ENCODE data around the gene KIAA0930.

- TF ChIP-seq CTCF (conservative IDR thresholded peaks at IDR 0.05) = no peak
- TF ChIP-seq EZH2 (IDR thresholded peaks at IDR 0.05; ENCODE audit: low read depth) = no peak
Observed at GRCh38 chr22:45254388-45254787, 13.7 kb upstream of the KIAA0930 start.

Measured in PC-9 (cell line).